CD4-positive, alpha-beta T cell (primary cell): ENCODE measurements around the gene C11orf86. TPM values are rescaled to one million over a fixed set of nuclear protein-coding genes. Genes with fewer than 3 reads are reported as not detected.

ENCODE experiments used
- ATAC-seq: fragments of 200-7000 bp; cut with Tn5 transposase; one replicate; pipeline ENCODE4 v1.10.0; 2022; ENCODE audit warnings: mild to moderate bottlenecking; ENCODE audit not compliant: poor library complexity
- CTCF ChIA-PET: fragments of 350-600 bp; sonication (Branson Sonifier 250); formaldehyde crosslinking; loops from one replicate; lab custom pipeline; 2021; ENCODE audit warnings: antibody characterized with exemption, inconsistent platforms; lab: Charles Lee
- POLR2A ChIA-PET: fragments of 350-600 bp; sonication (Branson Sonifier 250); formaldehyde crosslinking; loops from one replicate; lab custom pipeline; 2021; ENCODE audit warnings: antibody characterized with exemption, inconsistent platforms; lab: Charles Lee
- DNase-seq, 14 experiments: peaks; one replicate each; pipeline ENCODE4 v3.0.0-alpha.2; 2013 to 2020; ENCODE audit warnings: mixed read lengths in 2 of 14
- H3K27ac ChIP-seq, 2 donors: one replicate each; pipeline versions ENCODE4 v1.5.1 to v1.7.0; 2013; ENCODE audit warnings: low read length in 2 of 2, low read depth in 1 of 2, mild to moderate bottlenecking in 1 of 2
- H3K27me3 ChIP-seq, 2 experiments: 1 replicate in 1 of 2; 2 replicates in 1 of 2; pipeline versions ENCODE4 v1.6.1 to v1.7.0; 2013; ENCODE audit warnings: low read length in 2 of 2, control low read depth in 1 of 2, mild to moderate bottlenecking in 1 of 2, moderate library complexity in 1 of 2; ENCODE audit not compliant: insufficient read depth in 2 of 2, control insufficient read depth in 1 of 2
- H3K36me3 ChIP-seq: one replicate; pipeline ENCODE4 v1.6.1; 2013; ENCODE audit warnings: low read length, control low read depth; ENCODE audit not compliant: insufficient read depth
- H3K4me1 ChIP-seq: one replicate; pipeline ENCODE4 v1.6.1; 2013; ENCODE audit warnings: low read length, control low read depth; ENCODE audit not compliant: insufficient read depth
- H3K4me3 ChIP-seq: one replicate; pipeline ENCODE4 v1.5.1; 2013; ENCODE audit warnings: mild to moderate bottlenecking, low read length, moderate library complexity
- H3K9me3 ChIP-seq, 2 experiments: 1 replicate in 1 of 2; 2 replicates in 1 of 2; pipeline versions ENCODE4 v1.6.1 to v1.7.0; 2013; ENCODE audit warnings: low read length in 2 of 2, mild to moderate bottlenecking in 2 of 2, control low read depth in 1 of 2, moderate library complexity in 1 of 2; ENCODE audit not compliant: control insufficient read depth in 1 of 2, insufficient read depth in 1 of 2
- H3K27ac Mint-ChIP-seq: one replicate; pipeline ENCODE4 v1.8.0; 2020; ENCODE audit warnings: mixed read lengths
- H3K27me3 Mint-ChIP-seq: one replicate; pipeline ENCODE4 v1.8.0; 2021; ENCODE audit warnings: mixed read lengths
- H3K36me3 Mint-ChIP-seq: one replicate; pipeline ENCODE4 v1.8.0; 2021; ENCODE audit warnings: low read depth, mixed read lengths
- H3K4me1 Mint-ChIP-seq: one replicate; pipeline ENCODE4 v1.8.0; 2021; ENCODE audit warnings: low read depth, mixed read lengths
- H3K4me3 Mint-ChIP-seq: one replicate; pipeline ENCODE4 v1.8.0; 2020; ENCODE audit warnings: mild to moderate bottlenecking, mixed read lengths
- H3K9me3 Mint-ChIP-seq: one replicate; pipeline ENCODE4 v1.8.0; 2020; ENCODE audit warnings: mixed read lengths
- CTCF ChIP-seq: fragments of 200-600 bp; IDR thresholded peaks from one replicate; pipeline ENCODE4 v1.8.0; 2022; ENCODE audit warnings: antibody characterized with exemption, mild to moderate bottlenecking
- intact Hi-C, 2 experiments: fragments of 100-400 bp; cut with DNase I in 1 of 2; cut with micrococcal nuclease in 1 of 2; formaldehyde crosslinking; loops; one replicate each; pipeline versions ENCODE4 v1.15.1 to v1.9.0; 2023 to 2025; cut with DNase I, micrococcal nuclease
- polyA plus RNA-seq, 2 donors: library from polyadenylated mRNA; unstranded; fragments of 120-200 nt; gene quantifications; one replicate each; pipeline ENCODE4 v1.2.1, GENCODE V29; 2013
- total RNA-seq, 174 experiments: library from RNA in 2 of 174; stranded (reverse) in 2 of 174; gene quantifications; one replicate each; pipeline ENCODE4 v1.2.3 and lab custom pipeline; 2021 to 2026

C11orf86 gene
- not detected for total RNA-seq
- polyA plus RNA-seq (2013, experiment 1 of 2) = not detected
- not detected for polyA plus RNA-seq (2013, experiment 2 of 2)
- 0 to 0.13 (median 0) reads per million in 172 experiments for total RNA-seq (lab: John Stamatoyannopoulos, UW)

- no peak for ATAC-seq
- H3K9me3 Mint-ChIP-seq = no peaks in the 10 kb centered on the region
- TF ChIP-seq CTCF = no peak
- no peak for DNase-seq
- H3K9me3 ChIP-seq = peaks cover 12 to 40% of the 10 kb centered on the region in 2 experiments
- ChIA-PET POLR2A (no interaction called here), CTCF (no interaction called here)
- intact Hi-C loops = loop anchor here in 1 of 2 experiments (5.0 kb wide), 1 partner anchor 278 kb away; no protein-coding TSS in a partner anchor
- H3K27me3 Mint-ChIP-seq = peaks cover 13% of the 10 kb centered on the region
- H3K27me3 ChIP-seq = peaks cover 0 to 3% of the 10 kb centered on the region in 2 experiments
- no peaks in the 10 kb centered on the region for H3K4me1 Mint-ChIP-seq
- H3K27ac ChIP-seq = no peak within 1 kb of the TSS
- H3K27ac Mint-ChIP-seq = no peak within 1 kb of the TSS
- H3K4me3 Mint-ChIP-seq = no peak within 1 kb of the TSS
- H3K36me3 ChIP-seq = no peaks in the 10 kb centered on the region
- no peaks in the 10 kb centered on the region for H3K4me1 ChIP-seq
- H3K36me3 Mint-ChIP-seq = no peaks in the 10 kb centered on the region
- H3K4me3 ChIP-seq = no peak within 1 kb of the TSS
Observed at GRCh38 chr11:66974724-66975404, at the start of gene C11orf86. Gene C11orf86 (plus strand): TSS chr11:66975304. CDS start chr11:66975363, 59 bp downstream.

- TF ChIP-seq CTCF = no peak
- no peak overlapping the region for H3K27ac Mint-ChIP-seq
- Histone ChIP-seq H3K27ac (no peak overlapping the region), H3K27me3 (no peaks in the 10 kb centered on the region), H3K9me3 (no peaks in the 10 kb centered on the region), H3K4me1 (no peaks in the 10 kb centered on the region), H3K4me3 (no peak overlapping the region), H3K36me3 (no peaks in the 10 kb centered on the region)
- DNase-seq (no peak), ATAC-seq (no peak)
- no peaks in the 10 kb centered on the region for H3K4me1 Mint-ChIP-seq
- no peaks in the 10 kb centered on the region for H3K36me3 Mint-ChIP-seq
- intact Hi-C loops = no loop called here
- ChIA-PET CTCF (no interaction called here), POLR2A (no interaction called here)
- no peaks in the 10 kb centered on the region for H3K9me3 Mint-ChIP-seq
- H3K27me3 Mint-ChIP-seq = no peaks in the 10 kb centered on the region
- H3K4me3 Mint-ChIP-seq = no peak overlapping the region
Observed at GRCh38 chr11:66929753-66930152, 45.4 kb upstream of the C11orf86 start.

- Histone ChIP-seq H3K36me3 (no peaks in the 10 kb centered on the region), H3K4me3 (no peak overlapping the region), H3K4me1 (no peaks in the 10 kb centered on the region), H3K9me3 (no peaks in the 10 kb centered on the region), H3K27me3 (no peaks in the 10 kb centered on the region), H3K27ac (no peak overlapping the region)
- ChIA-PET CTCF (no interaction called here), POLR2A (no interaction called here)
- ATAC-seq = no peak
- no peaks in the 10 kb centered on the region for H3K36me3 Mint-ChIP-seq
- DNase-seq = no peak
- intact Hi-C loops = no loop called here
- no peaks in the 10 kb centered on the region for H3K9me3 Mint-ChIP-seq
- no peak for TF ChIP-seq CTCF
- no peak overlapping the region for H3K4me3 Mint-ChIP-seq
- no peak overlapping the region for H3K27ac Mint-ChIP-seq
- no peaks in the 10 kb centered on the region for H3K27me3 Mint-ChIP-seq
- H3K4me1 Mint-ChIP-seq = no peaks in the 10 kb centered on the region
Observed at GRCh38 chr11:66932543-66932942, 42.6 kb upstream of the C11orf86 start.
